GM19438 (cell line): ENCODE measurements around the gene VAMP5.
"Not testable (repeated sequence)": the region's sequence is repeated elsewhere in the genome, so short reads cannot be mapped to it uniquely, and the experiment has no call there.

Experiments
- ATAC-seq: cut with Tn5 transposase; IDR thresholded peaks from one replicate; pipeline ENCODE4 v1.9.1; 2021; ENCODE audit warnings: low read depth; ENCODE audit not compliant: unreplicated experiment

VAMP5 gene

GRCh38 chr2:85599468-85600234 is 15.4 kb downstream of the VAMP5 start:
- ATAC-seq, result no peak

GRCh38 chr2:85600235-85600575 is 16.0 kb downstream of the VAMP5 start:
- no peak for ATAC-seq

GRCh38 chr2:85600951-85601770 is 16.9 kb downstream of the VAMP5 start:
- ATAC-seq, result no peak

- peak; percentile 42 for ATAC-seq
Observed at GRCh38 chr2:85601771-85602475, 17.7 kb downstream of the VAMP5 start.

DNA sequence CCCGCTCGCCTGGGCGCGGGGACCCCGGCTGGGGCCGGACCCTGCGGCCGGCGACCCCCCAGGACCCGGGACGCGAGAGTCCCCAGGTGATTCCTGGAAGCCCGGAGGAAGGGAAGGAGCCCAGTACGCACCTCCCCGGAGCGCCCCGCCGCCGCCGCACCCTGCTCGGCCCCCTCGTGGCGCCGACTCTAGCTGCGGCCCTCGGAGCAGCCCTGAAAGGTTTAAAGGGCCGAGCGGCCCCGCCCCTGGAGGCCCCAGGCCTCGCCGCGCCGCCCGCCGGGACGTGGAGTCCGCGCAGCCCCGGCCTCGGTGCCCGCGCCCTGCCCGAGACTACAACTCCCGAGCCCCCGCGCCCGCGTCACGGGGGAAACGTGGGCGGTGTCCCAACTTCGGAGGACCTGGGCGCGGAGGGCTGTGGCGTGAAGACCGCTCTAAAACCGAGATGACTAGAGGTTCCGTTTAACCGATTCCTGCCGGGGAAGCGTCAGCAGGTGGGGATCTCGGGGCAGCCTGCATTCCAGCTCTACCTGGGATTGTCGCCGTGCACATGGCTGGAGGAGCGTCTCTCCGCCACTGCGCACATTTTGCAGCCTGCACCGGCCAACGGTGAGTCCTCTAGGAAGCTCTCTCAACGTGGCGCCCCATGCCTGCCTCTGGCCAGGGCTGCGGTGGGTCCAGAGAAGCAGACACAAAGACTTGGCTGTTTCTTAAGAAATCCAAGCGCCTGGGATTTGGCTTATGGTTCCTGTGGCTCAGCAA is 18.4 kb downstream of the VAMP5 start, which contains the start of gene TMEM150A:
TSS of gene TMEM150A (minus strand) at position 223 of the 759 bp plus-strand sequence. CDS start 750 bp downstream, outside the sequence.
- peak; percentile 94 for ATAC-seq

- not testable (repeated sequence) for ATAC-seq
Observed at GRCh38 chr2:85604133-85604444, 19.9 kb downstream of the VAMP5 start.

GRCh38 chr2:85604568-85605339 is 20.5 kb downstream of the VAMP5 start:
- no peak for ATAC-seq

DNA sequence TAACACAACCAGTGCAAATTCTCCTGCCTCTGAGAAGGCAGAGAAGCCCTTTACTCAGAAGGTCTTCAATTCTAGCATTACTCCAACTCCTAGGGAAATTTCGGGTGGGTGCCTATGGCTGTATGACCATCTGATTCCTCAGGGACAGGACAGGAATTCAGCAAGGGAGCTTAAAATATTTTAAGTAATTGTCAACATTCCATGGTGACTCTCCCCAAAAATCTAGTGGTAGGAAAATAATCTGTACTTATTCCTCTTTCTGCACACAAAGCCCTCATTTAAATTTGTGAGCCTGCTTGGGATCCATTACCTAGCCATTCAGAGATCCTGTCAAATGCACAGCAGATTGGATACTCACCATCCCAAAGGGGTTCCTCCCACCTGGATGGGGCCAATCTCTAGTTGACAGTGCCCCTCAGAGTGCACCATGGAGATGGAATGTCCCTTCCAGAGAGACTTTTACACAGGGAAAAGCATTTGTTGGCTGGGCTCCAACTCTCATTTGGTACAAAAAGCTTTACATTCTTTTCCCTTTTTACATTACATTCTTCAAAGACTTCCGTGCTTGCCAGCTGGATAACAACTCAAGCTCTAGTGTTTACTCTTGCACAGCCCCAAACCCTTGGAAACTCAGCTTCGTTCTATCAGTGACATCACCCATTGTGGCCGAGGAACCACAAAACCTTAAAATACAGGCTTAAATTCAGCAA is 21.3 kb downstream of the VAMP5 start:
- no peak for ATAC-seq

DNA sequence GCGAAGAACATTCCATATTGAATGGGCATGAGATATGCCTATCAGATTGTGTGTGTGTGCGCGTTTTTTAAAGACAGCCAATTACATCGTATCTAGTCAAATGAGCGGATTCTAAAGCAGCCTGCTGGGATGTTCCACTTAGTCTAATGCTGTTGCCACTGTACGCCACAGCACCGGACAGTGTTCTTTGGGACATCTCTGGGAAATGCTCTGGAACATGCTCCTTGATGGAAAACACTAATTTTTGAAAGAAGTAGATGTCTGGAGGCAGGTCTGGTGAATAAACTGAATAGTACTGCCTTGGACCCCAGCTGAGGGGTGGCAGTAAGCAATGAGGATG is 21.9 kb downstream of the VAMP5 start:
- no peak for ATAC-seq

DNA sequence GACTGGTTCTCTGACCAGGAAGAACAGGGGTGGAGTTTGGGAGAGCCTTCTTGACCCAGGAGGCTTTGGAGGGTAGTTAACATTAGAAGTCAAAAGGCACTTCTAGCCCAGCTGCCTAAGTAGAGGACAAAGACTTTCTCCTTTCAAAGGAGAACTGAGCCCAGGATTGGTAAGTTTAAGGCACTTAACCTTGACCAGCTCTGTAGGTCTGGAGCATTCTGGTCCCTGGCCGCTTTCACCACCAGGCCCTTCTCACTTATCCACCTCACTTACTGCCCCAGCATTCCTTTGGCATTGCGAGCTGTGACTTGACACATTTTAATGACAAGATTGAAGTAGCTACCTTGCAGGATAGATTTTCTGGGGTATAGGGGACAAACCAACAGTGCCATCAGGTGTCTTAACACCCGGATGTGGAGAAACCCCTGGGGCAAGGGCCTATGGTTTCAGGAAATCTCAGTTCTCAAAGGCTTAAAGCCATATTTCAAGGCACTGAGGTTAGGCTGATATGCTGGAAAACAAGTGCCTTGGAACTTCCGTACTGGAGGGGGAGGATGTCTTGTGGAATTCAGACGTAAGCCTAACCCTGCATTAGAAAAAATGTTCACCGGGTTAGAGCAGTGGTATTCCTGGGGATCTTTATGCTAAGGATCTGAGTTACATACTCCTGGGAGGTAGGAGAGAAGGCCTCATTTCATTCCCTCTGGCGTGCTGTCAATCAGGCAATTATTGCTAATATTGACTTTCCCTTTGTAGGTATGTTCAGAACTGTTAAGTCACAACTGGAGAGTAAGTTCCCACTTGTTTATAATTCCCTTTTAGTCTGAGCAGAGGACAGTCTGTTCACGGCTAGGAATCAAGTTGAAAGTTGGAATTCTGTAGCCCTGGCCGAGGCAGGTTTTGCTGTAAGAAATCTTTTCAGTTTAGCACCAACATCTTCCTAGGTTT is 23.3 kb downstream of the VAMP5 start:
- no peak for ATAC-seq

- no peak for ATAC-seq
Observed at GRCh38 chr2:85611217-85611704, 27.0 kb downstream of the VAMP5 start.

DNA sequence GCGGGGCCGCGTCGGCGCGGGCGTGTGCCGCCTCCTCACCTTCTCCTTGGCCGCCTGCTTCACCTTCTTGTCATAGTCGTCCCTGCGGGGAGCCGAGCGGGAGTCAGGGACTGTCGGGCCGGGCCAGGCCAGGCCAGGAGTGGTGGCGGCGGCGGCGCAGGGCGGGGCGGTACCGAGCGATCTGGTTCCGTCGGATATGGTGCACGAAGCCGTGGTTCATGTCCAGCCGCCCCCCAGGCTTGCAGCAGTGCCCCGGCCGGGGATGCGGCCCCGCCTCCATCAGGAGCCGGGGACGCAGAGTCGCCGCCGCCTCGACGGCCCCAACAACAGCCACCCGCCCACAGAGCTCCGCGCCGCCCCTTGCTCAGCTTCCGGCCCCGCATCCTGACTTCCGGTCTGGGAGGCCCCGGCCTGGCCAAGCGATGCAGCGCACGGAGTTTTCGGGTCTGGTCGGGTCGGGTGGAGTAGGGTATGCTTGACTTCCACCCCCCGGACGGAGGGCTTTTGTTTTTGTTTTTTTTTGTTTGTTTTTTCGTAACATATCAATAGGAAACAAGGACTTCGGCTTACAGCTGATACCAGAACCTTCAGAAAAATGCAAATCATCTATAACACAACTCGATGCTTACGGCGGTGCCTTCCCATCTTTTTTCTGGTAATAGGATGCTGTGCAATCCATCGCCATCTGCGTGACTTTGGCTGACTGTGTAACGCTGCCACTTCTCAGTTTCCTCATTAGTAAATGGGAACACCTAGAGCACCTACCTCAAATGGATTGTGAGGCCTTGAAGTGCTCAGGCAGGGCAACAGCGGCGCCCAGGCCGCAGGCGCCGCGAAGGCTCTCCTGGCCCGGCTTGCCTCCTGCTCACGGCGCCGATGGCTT is 27.7 kb downstream of the VAMP5 start, which contains the start of gene C2orf68:
TSS of gene C2orf68 (minus strand) at position 362 of the 883 bp plus-strand sequence. CDS start at position 280, 82 bp downstream.
- peak; percentile 70 for ATAC-seq

GRCh38 chr2:85613717-85614515 is 29.7 kb downstream of the VAMP5 start:
- ATAC-seq, result no peak

GRCh38 chr2:85614757-85615156 is 30.5 kb downstream of the VAMP5 start:
- ATAC-seq, result not testable (repeated sequence)

GRCh38 chr2:85615413-85615728 is 31.1 kb downstream of the VAMP5 start:
- ATAC-seq, result no peak

DNA sequence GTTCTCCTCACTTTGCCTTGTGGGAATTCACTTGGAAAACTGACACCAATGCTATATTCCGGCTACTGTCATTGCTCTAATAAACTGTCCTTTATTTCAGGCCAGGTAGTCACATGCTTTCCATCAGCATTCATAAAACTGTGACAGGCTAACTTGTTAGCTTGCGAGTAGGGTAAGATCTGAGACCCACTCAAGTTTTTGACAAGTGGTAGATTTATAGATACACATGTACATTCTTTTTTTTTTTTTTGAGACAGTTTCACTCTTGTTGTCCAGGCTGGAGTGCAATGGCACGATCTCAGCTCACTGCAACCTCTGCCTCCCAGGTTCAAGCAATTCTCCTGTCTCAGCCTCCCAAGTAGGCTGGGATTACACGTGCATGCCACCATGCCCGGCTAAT is 33.5 kb downstream of the VAMP5 start:
- not testable (repeated sequence) for ATAC-seq
